ENCODE results near the gene KRTAP10-7.

GRCh38 chr21:44569861-44570517 lies 30.4 kb upstream of the KRTAP10-7 start:
- TF ChIP-seq POLR2A (IDR thresholded peaks at IDR 0.05) (no peak), EP300 (IDR thresholded peaks at IDR 0.05; ENCODE audit: low read depth) (no peak)
- TF ChIP-seq, protein P1, sequence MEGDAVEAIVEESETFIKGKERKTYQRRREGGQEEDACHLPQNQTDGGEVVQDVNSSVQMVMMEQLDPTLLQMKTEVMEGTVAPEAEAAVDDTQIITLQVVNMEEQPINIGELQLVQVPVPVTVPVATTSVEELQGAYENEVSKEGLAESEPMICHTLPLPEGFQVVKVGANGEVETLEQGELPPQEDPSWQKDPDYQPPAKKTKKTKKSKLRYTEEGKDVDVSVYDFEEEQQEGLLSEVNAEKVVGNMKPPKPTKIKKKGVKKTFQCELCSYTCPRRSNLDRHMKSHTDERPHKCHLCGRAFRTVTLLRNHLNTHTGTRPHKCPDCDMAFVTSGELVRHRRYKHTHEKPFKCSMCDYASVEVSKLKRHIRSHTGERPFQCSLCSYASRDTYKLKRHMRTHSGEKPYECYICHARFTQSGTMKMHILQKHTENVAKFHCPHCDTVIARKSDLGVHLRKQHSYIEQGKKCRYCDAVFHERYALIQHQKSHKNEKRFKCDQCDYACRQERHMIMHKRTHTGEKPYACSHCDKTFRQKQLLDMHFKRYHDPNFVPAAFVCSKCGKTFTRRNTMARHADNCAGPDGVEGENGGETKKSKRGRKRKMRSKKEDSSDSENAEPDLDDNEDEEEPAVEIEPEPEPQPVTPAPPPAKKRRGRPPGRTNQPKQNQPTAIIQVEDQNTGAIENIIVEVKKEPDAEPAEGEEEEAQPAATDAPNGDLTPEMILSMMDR (IDR thresholded peaks at IDR 0.05) = no peak
